ENCODE results near the gene WNT7B.

DNA sequence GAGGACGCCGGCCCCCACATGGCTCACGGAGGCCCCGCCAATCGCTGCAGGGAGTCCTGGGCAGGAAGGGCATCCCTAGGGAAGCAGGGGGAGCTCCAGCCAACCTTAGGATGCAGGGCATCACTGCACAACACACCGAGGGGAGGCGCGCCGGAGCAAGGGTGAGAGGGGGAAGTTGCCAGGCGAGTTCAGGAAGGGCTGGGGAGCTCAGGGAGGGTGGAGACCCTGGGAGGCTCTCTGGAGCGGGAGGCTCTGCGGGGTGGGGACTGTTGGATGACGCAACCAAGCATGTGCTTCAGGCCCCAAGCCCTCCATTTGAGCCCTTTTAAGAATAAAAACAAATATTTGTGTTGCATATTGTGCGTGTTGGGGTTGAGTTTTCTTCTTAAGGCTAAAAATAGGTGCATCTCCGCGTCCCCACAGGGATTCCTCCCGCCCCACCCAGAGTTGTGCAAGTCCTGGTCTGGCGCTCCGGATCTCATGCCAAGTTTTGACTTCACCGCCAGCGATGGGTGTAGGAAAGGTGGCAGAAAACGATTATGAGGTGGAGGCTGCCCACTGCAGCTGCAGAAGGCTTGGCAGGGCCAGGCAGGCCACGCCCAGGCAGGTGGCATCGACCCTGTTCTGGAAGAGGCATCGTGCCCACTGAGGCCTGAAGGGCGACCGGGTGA is 65.2 kb downstream of the WNT7B start:
- TF ChIP-seq, protein P1, sequence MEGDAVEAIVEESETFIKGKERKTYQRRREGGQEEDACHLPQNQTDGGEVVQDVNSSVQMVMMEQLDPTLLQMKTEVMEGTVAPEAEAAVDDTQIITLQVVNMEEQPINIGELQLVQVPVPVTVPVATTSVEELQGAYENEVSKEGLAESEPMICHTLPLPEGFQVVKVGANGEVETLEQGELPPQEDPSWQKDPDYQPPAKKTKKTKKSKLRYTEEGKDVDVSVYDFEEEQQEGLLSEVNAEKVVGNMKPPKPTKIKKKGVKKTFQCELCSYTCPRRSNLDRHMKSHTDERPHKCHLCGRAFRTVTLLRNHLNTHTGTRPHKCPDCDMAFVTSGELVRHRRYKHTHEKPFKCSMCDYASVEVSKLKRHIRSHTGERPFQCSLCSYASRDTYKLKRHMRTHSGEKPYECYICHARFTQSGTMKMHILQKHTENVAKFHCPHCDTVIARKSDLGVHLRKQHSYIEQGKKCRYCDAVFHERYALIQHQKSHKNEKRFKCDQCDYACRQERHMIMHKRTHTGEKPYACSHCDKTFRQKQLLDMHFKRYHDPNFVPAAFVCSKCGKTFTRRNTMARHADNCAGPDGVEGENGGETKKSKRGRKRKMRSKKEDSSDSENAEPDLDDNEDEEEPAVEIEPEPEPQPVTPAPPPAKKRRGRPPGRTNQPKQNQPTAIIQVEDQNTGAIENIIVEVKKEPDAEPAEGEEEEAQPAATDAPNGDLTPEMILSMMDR (IDR thresholded peaks at IDR 0.05 in 2 of 3, conservative IDR thresholded peaks at IDR 0.05 in 1 of 3; ENCODE audit: control insufficient read depth in 2 of 3, extremely low read depth in 1 of 3, insufficient read depth in 1 of 3, low read depth in 3 of 3, low read length in 3 of 3) = no peak
- no peak for TF ChIP-seq TCF7 (IDR thresholded peaks at IDR 0.05; ENCODE audit: borderline replicate concordance)
- no peak for TF ChIP-seq NR2C2 (IDR thresholded peaks at IDR 0.05; ENCODE audit: borderline replicate concordance, control insufficient read depth, insufficient read length, low read depth)
- no peak for TF ChIP-seq EP300 (IDR thresholded peaks at IDR 0.05; ENCODE audit: borderline replicate concordance in 1 of 2, control insufficient read depth in 1 of 2, low read depth in 2 of 2, low read length in 2 of 2)
- no peak for TF ChIP-seq TCF12 (IDR thresholded peaks at IDR 0.05; ENCODE audit: low read depth, low read length)
- TF ChIP-seq, protein P2, sequence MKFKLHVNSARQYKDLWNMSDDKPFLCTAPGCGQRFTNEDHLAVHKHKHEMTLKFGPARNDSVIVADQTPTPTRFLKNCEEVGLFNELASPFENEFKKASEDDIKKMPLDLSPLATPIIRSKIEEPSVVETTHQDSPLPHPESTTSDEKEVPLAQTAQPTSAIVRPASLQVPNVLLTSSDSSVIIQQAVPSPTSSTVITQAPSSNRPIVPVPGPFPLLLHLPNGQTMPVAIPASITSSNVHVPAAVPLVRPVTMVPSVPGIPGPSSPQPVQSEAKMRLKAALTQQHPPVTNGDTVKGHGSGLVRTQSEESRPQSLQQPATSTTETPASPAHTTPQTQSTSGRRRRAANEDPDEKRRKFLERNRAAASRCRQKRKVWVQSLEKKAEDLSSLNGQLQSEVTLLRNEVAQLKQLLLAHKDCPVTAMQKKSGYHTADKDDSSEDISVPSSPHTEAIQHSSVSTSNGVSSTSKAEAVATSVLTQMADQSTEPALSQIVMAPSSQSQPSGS (IDR thresholded peaks at IDR 0.05; ENCODE audit: low read length) = no peak
- TF ChIP-seq SRF (IDR thresholded peaks at IDR 0.05; ENCODE audit: low read depth in 2 of 2, low read length in 2 of 2) = no peak
- TF ChIP-seq CREM (IDR thresholded peaks at IDR 0.05; ENCODE audit: low read depth) = no peak
- TF ChIP-seq NRF1 (conservative IDR thresholded peaks at IDR 0.05; ENCODE audit: low read depth, low read length) = no peak
- no peak for TF ChIP-seq EZH2 (IDR thresholded peaks at IDR 0.05; ENCODE audit: borderline replicate concordance, control insufficient read depth, low read depth, low read length)
